Measurements from ENCODE around the gene GTF2A2.
"Not testable (repeated sequence)": the region's sequence is repeated elsewhere in the genome, so short reads cannot be mapped to it uniquely, and the experiment has no call there.

The GTF2A2 gene, protein sequence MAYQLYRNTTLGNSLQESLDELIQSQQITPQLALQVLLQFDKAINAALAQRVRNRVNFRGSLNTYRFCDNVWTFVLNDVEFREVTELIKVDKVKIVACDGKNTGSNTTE

DNA sequence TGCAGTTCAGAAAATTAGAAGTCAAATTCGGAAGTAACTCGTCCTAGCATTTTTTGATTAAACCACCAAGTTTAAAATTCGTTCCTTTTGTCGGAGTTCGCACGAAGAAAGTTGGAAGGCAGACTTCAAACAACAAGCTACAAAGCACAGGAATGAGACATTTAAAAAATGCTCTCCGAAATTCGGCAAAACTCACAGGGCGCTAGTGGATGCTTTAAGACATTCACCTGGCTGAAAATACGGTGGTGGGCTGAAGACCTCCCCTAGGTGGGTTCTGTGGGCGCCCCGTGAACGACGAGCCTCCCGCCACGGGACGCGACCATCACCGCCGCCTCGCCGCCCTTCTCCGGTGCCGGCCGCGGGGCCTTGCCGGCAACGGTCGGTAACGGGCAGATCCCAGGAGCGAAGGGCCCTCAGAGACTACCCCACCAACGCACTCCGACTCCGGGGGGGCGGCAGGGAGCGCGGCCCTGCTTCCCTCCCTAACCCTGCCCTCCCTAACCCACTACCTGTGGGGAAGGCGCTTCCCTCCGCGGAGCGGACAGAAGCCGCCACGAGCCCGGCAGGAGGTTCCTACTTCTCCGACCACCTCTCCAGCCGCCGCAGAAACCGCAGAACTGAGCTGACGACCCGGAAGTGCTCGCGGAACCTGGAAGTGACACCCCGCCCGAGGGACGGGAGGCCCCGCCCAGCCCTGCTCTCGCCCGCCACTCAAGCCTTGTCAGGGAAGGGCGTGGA lies at the start of gene GTF2A2:
Gene GTF2A2 (minus strand): TSS at position 619 of the 738 bp plus-strand sequence. CDS start 5,238 bp downstream, outside the sequence.
- no peak for FAIRE-seq

DNA sequence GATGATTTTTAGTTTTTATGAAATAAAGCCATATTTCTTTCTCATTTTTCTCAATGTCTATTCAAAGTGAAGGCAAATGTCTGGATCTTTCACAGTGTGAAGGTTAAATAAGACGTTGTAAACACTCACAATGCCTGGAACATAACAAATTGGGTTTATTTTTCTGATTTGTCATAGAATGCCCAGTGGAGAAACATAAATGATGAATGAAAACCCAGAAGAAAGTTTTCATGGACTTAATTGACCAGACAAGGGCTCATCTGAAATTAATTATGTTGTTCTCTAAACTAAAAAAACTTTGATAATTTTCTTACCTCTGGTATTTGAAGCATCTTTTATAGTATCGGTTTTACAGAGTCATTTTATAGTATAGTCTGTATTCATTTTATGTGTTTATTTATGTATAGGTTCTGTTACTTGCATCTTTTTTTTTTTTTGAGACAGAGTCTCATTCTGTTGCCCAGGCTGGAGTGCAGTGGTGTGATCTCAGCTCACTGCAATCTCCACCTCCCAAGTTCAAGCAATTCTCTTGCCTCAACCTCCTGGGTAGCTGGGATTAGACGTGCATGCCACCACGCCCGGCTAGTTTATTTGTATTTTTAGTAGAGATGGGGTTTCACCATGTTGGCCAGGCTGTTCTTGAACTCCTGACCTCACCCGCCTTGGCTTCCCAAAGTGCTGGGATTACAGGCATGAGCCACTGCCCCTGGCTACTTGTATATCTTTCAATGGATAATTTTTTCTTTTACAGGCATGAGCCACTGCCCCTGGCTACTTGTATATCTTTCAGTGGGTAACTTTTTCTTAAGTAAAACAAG lies 46.9 kb upstream of the GTF2A2 start:
- no peak for FAIRE-seq

DNA sequence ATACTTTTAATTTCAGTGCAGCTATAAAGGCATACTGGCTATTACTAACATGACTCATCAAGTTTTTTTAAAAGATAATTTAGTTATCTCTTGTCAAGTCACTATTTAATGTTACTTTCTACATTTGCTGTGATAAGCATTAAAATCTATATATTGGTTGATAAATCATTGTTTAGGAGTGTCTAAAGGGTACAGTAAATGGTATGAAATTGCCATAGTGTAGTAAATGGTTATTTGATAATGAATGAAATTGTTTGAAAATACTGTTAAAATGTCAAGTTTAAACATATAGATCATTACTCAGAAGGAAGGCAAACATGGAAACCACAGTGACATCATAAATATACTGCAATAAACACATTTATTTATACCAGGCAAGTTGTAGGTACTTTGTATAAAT lies 45.0 kb upstream of the GTF2A2 start:
- no peak for FAIRE-seq

DNA sequence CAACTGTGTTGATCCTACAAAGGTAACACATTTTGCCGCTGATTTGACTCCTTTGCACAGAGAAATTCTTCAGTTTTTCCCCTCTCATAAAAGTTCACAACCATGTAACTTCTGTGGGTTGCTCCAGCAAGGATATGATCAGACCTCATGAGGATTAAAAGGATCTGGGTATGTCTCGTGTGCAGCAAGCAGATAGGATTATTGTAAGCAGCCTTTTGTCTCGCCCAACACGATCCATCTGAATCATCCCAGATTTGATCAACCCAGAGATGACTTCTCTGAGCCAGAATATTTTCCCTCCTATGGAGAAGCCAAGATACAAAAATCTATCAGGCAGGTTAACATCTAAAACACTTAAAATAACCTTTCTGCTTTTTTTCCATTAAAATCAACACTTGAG lies 44.6 kb upstream of the GTF2A2 start:
- FAIRE-seq, result no peak

DNA sequence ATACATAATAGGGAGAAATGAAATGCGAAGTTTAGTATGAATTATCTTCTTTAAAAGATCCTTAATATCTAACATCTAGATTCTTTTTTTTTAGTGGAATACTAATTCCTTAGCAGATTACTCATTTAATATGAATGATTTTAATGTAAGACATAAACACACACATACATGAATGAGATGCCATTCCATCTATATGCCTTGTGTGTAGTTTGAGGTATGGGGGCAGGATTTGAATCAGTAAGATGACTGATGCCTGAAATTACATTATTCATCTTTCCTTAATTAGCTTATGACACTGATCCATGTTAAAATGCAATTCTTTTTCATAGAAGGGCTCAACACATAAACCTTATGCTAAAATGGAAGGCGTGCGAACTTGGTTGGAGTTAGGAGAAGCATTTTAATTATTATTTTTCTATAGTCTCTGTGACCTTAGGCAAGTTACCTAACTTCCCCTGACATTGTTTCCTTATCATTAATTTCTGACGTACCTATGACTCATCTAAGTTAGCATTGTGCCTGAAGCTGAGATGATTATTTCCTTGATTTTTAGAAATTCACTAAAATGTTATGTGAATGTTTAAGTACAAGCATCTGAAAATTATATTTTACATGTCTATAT lies 42.6 kb upstream of the GTF2A2 start:
- FAIRE-seq, result no peak

DNA sequence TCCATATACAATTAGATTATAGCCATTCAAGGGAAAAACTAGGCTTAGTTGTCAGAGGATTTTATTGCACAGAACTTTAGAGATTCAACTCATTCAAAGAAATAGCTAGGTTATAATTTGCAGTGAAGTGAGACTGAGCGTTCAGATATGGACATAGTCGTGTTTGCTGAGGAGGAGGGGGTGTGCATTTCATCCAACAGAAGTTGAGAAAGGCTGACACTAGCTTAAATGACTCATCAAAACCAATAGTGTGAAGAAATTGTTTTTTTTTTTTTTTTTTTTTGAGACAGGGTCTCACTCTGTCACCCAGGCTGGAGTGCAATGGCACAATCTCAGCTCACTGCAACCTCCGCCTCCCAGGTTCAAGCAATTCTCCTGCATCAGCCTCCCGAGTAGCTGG lies 40.8 kb upstream of the GTF2A2 start:
- not testable (repeated sequence) for FAIRE-seq

DNA sequence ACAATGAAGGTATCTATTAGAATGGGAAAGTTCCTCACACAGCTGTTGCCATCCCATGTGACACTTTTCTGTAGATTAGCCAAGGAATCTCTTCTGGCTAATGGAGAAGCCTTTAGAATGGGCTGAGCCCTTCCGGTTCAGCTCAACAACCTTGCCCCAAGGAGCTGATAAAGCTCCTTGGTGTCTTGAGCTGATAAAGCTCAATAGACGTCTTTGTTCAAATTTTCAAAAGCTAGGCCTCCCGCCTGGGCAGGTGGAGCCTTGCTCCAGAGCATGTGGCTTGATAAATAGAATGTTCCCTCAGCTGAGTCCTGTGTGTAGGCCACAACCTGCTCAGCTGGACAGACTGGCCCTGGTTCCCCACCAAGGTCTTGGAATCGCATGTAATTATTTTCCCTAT lies 39.0 kb upstream of the GTF2A2 start:
- no peak for FAIRE-seq

DNA sequence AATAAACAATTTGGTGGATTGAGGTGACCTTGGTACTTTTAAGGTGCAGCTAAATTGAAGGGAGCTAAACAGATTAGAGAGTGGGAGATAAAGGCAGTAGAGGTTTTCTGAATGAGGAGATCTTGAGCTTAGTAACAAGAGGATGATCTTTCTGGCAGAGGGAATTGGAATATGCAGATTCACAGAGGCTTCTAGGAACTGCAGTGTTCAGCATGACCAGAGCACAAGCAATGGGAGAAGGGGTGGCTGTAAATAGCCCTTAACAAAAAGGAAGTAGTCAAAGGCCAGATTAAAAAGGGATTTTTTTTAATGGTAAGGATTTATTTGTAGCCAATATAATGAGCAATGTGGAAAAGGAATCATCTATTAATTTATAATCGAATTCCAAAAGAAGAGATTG lies 37.5 kb upstream of the GTF2A2 start:
- no peak for FAIRE-seq

DNA sequence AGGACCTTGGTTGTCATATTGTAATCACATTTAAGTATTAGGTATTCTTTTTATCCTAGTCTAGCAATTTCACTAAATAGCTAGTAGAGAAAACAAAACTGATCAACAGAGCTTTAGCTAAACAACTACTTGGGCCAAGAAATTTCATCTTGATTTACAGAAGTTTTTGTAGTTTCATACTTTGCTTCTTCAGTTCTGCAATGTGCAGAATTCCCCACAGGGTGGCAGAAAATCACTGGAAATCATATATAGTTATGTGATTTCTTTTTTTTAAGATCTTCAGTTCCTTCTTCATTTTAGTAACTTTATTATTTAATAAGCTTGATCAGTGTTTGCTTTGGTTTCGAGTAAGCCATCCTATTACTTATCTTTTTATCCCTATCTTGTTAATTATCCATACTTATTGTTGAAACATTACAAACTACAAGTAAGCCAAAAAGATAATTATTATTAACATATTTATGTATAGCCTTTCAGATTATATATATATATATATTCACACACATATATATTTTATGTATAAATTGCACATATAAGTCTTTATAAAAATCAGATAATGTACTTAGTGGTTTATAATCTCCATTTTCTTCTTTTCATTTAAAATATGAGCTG lies 34.0 kb upstream of the GTF2A2 start:
- peak; percentile 75 for FAIRE-seq

DNA sequence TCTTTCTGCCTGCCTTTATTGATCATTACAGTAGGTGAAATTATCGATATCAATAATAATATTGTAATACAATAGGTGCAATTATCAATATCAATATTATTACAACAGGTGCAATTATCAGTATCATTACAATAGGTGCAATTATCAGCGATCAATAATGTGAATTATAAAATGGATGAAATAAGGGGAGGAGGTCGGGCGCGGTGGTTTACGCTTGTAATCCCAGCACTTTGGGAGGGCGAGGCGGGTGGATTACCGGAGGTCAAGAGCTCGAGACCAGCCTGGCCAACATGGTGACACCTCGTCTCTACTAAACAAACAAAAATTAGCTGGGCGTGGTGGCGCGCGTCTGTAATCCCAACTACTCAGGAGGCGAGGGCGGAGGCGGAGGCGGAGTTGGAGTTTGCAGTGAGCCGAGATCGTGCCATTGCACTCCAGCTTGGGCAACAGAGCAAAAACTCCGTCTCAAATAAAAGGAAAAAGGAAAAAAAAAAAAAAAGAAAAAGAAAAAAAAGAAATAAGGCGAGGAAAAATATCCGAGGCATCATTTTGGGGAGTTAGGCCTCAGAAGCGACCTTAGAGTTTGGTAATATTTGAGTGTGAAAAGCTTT lies 32.4 kb upstream of the GTF2A2 start:
- FAIRE-seq, result peak; percentile 62

DNA sequence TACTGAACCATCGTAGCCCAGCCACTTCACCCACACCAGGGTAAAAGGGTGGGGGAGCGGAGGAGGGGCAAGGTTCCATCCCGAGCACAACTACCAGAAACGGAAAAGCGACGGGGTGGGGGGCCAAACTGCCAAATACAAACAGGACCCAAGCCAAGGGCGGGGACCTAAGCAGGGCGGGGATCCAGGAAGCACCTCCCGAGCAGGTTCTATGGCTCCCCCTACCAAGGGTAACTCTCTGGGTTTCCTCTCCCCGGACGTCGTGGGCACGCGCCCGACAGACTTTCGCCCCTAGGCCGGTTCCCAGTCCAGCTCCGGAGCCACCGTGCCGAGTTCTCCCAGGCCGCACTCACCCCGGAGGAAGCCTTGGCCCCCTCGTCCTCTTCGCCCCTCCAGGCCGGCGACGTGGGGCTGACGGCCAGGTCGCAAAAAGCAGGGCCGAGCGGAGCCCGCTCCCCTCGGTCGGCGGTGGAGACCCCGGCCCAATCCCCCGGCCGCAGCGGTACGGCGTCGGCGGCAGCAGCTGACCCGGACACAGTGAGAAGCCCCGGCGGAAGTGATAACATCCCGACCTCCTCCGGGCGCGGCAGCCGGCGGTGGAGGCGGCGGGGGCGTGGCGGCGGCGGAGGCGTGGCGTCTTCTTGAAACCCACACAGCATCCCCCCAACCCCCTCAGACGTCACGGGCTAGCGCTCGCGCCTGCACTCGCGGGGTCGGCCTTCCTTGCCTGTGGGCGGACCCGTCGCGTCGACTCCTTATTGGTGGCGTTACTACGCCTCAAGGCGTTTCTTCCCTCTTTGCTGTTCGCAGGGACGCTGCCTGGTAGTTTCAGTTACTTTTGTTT lies 31.7 kb upstream of the GTF2A2 start, which contains the start of gene BNIP2:
Gene BNIP2 (minus strand): TSS at position 539 of the 844 bp plus-strand sequence. CDS start 6,863 bp downstream, outside the sequence.
- no peak for FAIRE-seq

DNA sequence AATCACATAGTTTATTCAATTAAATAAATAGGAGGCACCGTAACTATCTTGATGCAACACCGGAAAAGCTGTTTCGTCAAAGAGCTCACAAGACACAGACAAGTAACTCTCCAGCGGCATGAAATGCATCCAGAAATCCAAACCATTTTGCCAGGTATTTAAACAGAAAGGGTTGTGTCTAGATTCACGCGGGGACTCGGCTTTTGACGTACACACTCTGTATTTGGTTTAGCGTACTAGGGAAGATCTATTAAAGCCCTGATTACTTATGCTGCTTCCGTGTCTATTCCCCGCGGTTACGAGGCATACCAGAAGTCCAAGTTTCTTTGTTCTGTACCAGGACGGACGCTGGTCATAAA lies 31.1 kb upstream of the GTF2A2 start:
- FAIRE-seq, result no peak

DNA sequence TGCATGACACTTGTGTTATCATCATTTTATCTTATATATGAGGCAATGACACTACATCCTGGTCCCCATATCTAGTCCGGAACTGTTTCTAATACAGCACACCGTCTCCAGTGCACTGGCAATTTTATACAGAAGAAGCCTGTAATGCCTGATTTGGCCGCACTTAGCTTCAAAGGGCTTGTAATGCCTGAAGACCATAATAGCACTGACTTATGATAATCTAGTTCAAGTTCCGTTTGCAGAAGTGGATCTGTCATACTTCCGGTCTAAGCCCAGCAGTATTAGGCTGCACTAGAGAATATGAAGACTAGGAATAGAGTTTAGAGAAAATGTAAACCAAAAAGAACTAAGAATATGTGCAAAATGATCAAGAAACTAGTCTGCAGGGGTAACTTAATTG lies 30.5 kb upstream of the GTF2A2 start:
- FAIRE-seq, result no peak

DNA sequence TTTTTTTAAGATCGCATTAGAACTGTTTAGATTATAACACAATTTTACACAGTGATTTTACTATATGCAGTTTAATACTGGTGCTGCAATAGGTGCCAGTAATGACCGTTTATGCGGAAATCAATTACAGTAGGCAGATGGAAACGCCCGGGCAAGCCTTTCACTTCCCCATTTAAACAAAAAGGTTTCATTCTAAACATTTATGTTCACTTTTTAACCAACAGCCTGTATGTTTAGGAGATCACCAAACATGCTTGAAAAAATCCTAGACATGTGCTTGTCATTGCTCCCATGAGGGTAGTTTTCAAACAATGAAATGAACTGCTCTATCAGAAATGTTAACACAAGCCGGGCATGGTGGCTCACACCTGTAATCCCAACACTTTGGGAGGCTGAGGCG lies 29.1 kb upstream of the GTF2A2 start:
- FAIRE-seq, result no peak

DNA sequence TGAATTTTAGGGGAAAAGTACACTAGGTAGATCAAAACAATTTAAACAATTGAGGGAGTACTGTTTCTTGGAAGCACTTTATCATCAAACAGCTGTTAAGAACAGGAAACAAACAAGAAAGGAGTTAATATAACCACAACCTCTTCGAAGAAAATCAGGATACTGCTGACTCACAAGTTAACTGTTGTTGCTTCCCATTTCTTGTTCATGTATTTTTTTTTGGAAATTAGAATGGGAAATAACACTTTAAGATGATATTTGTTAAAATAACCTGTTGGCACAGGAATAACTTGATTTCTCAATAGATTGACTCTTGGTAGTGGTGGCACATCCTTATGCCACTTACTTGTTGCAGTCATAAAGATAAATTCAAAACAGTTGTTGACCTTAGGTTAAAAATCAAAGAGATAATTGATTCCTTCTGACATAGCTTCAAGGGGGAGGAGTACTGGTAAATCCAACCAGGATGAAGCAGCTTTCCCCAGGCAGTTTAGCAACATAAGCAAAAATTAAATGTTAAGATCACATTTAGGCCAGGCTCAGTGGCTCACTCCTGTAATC lies 28.5 kb upstream of the GTF2A2 start:
- no peak for FAIRE-seq

DNA sequence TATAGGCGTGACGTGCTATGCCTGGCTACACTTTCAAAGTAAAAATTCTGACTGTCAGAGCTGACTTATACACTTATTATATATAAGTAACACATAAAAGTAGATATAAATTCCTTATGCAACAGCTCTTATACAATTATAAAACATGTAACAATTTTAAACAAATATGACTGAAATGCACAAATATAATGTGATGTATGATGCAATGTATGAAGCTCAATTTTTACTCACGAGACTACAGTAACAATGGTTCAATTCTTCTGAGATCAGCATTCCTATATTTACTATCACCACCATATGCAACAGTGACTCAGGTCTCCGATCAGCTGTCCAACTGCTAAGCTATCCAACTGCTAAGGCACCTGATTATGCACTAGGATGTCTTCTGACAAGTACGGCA lies 23.6 kb upstream of the GTF2A2 start:
- no peak for FAIRE-seq

DNA sequence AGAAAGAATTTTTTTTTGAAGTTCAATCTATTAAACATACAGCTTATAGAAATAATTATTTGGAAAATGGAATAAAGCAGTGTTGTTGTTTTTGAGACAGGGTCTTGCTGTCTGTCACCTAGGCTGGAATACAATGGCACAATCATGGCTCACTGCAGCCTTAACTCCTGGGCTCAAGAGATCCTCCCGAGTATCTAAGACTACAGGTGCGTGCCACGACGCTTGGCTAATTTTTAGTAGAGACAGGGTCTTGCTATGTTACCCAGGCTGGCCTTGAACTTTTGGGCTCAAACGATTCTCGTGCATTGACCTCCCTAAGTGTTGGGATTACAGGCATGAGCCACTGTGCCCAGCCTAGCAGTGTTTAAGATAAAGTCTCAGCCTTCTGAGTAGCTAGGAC lies 23.0 kb upstream of the GTF2A2 start:
- FAIRE-seq, result no peak

DNA sequence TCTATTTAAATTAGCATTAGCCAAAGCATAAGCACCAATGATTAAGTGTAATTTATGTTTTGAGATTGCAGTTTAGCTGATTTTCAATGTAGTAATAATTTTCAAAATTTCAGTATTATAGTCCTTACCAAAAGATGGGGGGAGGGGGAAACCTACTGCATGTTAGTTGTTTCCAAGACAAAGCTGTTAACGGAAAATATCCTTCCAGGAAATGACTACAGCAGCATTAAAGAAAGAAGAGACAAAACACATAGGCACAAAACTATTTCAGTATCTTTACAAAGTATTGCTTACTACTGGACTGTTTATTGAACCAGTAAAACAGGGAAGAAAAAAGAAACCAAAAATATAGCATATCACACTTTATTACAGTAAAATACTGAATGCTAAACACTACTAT lies 21.3 kb upstream of the GTF2A2 start:
- FAIRE-seq, result no peak

DNA sequence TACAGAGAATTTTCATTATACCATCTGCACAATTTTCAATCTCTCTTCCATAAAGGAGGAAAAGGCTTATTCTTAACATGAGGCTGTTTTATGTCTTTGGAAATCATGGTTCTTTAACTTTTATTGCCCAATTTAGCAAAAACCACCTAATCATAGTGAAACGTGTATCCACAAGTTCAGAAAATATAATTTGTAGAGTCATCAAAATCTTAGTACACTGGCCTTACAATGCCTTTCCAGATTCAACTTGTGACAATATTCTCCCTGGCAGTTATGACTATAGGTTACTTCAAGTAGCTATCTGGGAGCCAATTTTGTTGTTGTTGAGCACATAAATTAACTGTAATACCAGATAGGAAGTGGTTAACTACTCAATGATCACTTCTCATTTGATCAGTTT lies 20.9 kb upstream of the GTF2A2 start:
- no peak for FAIRE-seq

DNA sequence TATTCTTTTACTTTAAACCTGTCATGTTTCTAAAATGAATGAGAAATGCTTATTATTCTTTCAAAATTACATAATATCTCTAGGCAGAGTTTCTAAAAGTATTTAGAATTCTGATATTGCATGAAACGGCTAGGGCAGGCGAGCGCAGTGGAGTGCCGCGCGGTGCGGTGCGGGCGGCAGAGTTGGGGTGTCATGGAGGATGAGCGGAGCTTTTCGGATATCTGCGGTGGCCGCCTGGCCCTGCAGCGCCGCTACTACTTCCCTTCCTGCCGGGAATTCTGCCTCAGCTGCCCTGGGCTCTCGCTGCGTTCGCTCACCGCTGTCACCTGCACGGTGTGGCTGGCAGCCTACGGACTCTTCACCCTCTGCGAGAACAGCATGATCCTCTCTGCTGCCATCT lies 19.2 kb upstream of the GTF2A2 start:
- FAIRE-seq, result no peak

DNA sequence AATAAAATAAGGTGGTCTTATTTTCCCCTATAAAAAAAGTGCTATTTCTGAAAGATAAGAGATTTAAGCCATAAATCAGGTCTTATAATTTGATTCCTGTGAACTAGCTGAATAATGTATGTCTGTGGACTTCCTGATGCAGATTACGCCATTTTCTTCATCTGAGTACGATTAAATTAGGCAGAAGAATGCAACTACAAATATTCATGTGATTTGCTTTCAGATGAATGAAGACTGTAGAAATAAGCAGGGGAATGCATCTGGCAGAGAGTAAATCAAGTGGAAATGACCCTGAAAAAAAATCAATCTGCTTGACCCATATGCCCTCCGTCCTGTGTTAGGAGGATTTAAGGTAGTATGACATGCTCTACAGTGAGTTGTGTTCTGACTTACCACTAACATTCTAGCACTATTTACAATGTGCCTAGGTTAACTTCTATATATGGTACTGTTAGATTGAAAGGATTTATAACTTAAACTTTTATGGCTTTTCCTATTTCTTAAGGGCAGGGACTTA lies 17.1 kb upstream of the GTF2A2 start:
- no peak for FAIRE-seq

Measured in colon (tissue), 2 donors.